ENCODE measurements around the gene SBK1. TPM values are rescaled to one million over a fixed set of nuclear protein-coding genes. Genes with fewer than 3 reads are reported as not detected.
"Not testable (repeated sequence)": the region's sequence is repeated elsewhere in the genome, so short reads cannot be mapped to it uniquely, and the experiment has no call there.

SBK1 gene
- total RNA-seq, 1 experiment from 2014 or later, result under 0.01 TPM

- DNase-seq (ENCODE audit: low read depth), result no peak
These were observed 16.7 kb downstream of the SBK1 start for GRCh38 chr16:28308794-28309584.

- DNase-seq (ENCODE audit: low read depth), result no peak
These were observed 17.5 kb downstream of the SBK1 start for GRCh38 chr16:28309811-28310311.

GRCh38 chr16:28310796-28311195 is 18.5 kb downstream of the SBK1 start:
- DNase-seq (ENCODE audit: low read depth), result no peak

GRCh38 chr16:28311413-28311812 is 19.1 kb downstream of the SBK1 start:
- DNase-seq (ENCODE audit: low read depth), result no peak

- no peak for DNase-seq (ENCODE audit: low read depth)
These were observed 19.6 kb downstream of the SBK1 start for GRCh38 chr16:28311913-28312312.

- DNase-seq (ENCODE audit: low read depth), result no peak
These were observed 20.0 kb downstream of the SBK1 start for GRCh38 chr16:28312327-28312726.

GRCh38 chr16:28313587-28313986 is 21.3 kb downstream of the SBK1 start:
- no peak for DNase-seq (ENCODE audit: low read depth)

- no peak for DNase-seq (ENCODE audit: low read depth)
These were observed 23.7 kb downstream of the SBK1 start for GRCh38 chr16:28316054-28316453.

- DNase-seq (ENCODE audit: low read depth), result peak; percentile 23
These were observed 24.9 kb downstream of the SBK1 start for GRCh38 chr16:28317040-28317880.

- DNase-seq (ENCODE audit: low read depth), result no peak
These were observed 25.9 kb downstream of the SBK1 start for GRCh38 chr16:28318042-28318744.

- no peak for DNase-seq (ENCODE audit: low read depth)
These were observed 27.2 kb downstream of the SBK1 start for GRCh38 chr16:28319476-28320022.

GRCh38 chr16:28320023-28320561 is 27.8 kb downstream of the SBK1 start:
- no peak for DNase-seq (ENCODE audit: low read depth)

- no peak for DNase-seq (ENCODE audit: low read depth)
These were observed 28.4 kb downstream of the SBK1 start for GRCh38 chr16:28320741-28321140.

GRCh38 chr16:28321700-28322411 is 29.5 kb downstream of the SBK1 start:
- peak; percentile 7 for DNase-seq (ENCODE audit: low read depth)

GRCh38 chr16:28324235-28324886 is 32.0 kb downstream of the SBK1 start:
- DNase-seq (ENCODE audit: low read depth), result no peak

- DNase-seq (ENCODE audit: low read depth), result no peak
These were observed 32.6 kb downstream of the SBK1 start for GRCh38 chr16:28324887-28325279.

GRCh38 chr16:28326881-28327610 is 34.7 kb downstream of the SBK1 start:
- peak; percentile 43 for DNase-seq (ENCODE audit: low read depth)

GRCh38 chr16:28330232-28330631 is 37.9 kb downstream of the SBK1 start:
- DNase-seq (ENCODE audit: low read depth), result not testable (repeated sequence)

GRCh38 chr16:28330981-28331380 is 38.7 kb downstream of the SBK1 start:
- not testable (repeated sequence) for DNase-seq (ENCODE audit: low read depth)
